Spleen (tissue), 7 donors: ENCODE measurements around the gene KCNT1.

Source experiments
- POLR2A ChIP-seq, 3 donors: fragments of 450-650 bp; IDR thresholded peaks; one replicate each; pipeline ENCODE4 v1.5.1; 2017; ENCODE audit warnings: antibody characterized with exemption in 3 of 3, mild to moderate bottlenecking in 1 of 3
- POLR2AphosphoS5 ChIP-seq, 3 donors: sonication (generic); formaldehyde crosslinking; IDR thresholded peaks; one replicate each; pipeline ENCODE4 v1.5.1; 2017; ENCODE audit warnings: antibody characterized with exemption in 3 of 3
- TF ChIP-seq, protein P1 (sequence below), 11 experiments: fragments of 200-600 bp in 7 of 11; fragments of 450-650 bp in 4 of 11; sonication (generic) in 4 of 11; IDR thresholded peaks in 8 of 11; conservative IDR thresholded peaks in 3 of 11; 1 replicate in 7 of 11; 2 replicates in 4 of 11; pipeline versions ENCODE4 v1.4.0 to v1.8.0; 2016 to 2021; ENCODE audit warnings: antibody characterized with exemption in 11 of 11, inconsistent platforms in 4 of 11, mild to moderate bottlenecking in 1 of 11
- donor health status: DM: no; HTN: no; CAD: no; lungs with moderate emphysema.
- donor health status: DM: no; HTN: no; CAD: no.
- donor health status: DM: no; HTN: no; CAD: no.

DNA sequence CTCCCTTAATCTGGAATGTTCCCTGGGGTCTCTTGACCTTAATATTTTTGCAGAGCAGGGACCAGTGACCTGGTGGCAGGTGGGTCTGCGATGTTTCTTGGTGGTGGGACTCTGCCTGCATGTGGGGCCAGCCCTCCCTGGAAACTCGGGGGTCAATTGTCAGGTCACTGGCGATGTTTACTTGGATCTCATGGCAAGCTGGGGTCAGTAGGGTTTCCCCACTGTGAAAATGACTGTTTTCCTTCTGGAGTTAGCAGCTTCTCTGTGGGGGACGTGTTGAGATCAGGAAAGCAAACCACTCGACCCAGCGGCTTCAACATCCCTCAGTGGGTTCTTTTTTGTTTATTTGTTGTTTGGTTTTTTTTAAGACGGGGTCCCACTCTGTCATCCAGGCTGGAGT is 73.9 kb downstream of the KCNT1 start:
- no peak for TF ChIP-seq POLR2A (IDR thresholded peaks at IDR 0.05)
- TF ChIP-seq, protein P1, sequence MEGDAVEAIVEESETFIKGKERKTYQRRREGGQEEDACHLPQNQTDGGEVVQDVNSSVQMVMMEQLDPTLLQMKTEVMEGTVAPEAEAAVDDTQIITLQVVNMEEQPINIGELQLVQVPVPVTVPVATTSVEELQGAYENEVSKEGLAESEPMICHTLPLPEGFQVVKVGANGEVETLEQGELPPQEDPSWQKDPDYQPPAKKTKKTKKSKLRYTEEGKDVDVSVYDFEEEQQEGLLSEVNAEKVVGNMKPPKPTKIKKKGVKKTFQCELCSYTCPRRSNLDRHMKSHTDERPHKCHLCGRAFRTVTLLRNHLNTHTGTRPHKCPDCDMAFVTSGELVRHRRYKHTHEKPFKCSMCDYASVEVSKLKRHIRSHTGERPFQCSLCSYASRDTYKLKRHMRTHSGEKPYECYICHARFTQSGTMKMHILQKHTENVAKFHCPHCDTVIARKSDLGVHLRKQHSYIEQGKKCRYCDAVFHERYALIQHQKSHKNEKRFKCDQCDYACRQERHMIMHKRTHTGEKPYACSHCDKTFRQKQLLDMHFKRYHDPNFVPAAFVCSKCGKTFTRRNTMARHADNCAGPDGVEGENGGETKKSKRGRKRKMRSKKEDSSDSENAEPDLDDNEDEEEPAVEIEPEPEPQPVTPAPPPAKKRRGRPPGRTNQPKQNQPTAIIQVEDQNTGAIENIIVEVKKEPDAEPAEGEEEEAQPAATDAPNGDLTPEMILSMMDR (IDR thresholded peaks at IDR 0.05 in 8 of 11, conservative IDR thresholded peaks at IDR 0.05 in 3 of 11) = no peak
- TF ChIP-seq POLR2AphosphoS5 (IDR thresholded peaks at IDR 0.05) = no peak
